Activated T-cell treated with anti-CD3 and anti-CD28 coated beads, Interleukin-2, amount 50 U/mL, for 72 hours (primary cell): ENCODE measurements around the gene CCER1. TPM values are rescaled to one million over a fixed set of nuclear protein-coding genes. Genes with fewer than 3 reads are reported as not detected.
"Not testable (repeated sequence)": the region's sequence is repeated elsewhere in the genome, so short reads cannot be mapped to it uniquely, and the experiment has no call there.

ENCODE experiments used
- ATAC-seq, 2 donors: fragments of 150-1000 bp; cut with Tn5 transposase; replicated peaks in 1 of 2; 2 replicates each; pipeline ENCODE4 v1.10.0; 2021; ENCODE audit warnings: moderate library complexity in 2 of 2, mild to moderate bottlenecking in 1 of 2
- DNase-seq, 2 donors: peaks; one replicate each; pipeline ENCODE4 v3.0.0; 2021 to 2022; ENCODE audit warnings: mixed read lengths in 1 of 2
- H3K27ac Mint-ChIP-seq: one replicate; pipeline ENCODE4 v1.8.0; 2022; ENCODE audit warnings: mild to moderate bottlenecking, moderate library complexity, mixed read lengths
- H3K27me3 Mint-ChIP-seq: one replicate; pipeline ENCODE4 v1.8.0; 2022; ENCODE audit warnings: low read depth, mixed read lengths
- H3K36me3 Mint-ChIP-seq, 2 donors: one replicate each; pipeline ENCODE4 v1.8.0; 2022; ENCODE audit warnings: mixed read lengths in 2 of 2, mild to moderate bottlenecking in 1 of 2; ENCODE audit not compliant: insufficient read depth in 2 of 2
- H3K4me1 Mint-ChIP-seq: one replicate; pipeline ENCODE4 v1.8.0; 2022; ENCODE audit warnings: low read depth, mixed read lengths
- H3K4me3 Mint-ChIP-seq, 2 donors: one replicate each; pipeline ENCODE4 v1.8.0; 2022; ENCODE audit warnings: mild to moderate bottlenecking in 2 of 2, mixed read lengths in 2 of 2, moderate library complexity in 2 of 2
- H3K9me3 Mint-ChIP-seq, 2 donors: one replicate each; pipeline ENCODE4 v1.8.0; 2022; ENCODE audit warnings: mixed read lengths in 2 of 2
- total RNA-seq, 2 donors: library from RNA; stranded (reverse); gene quantifications; one replicate each; pipeline ENCODE4 v1.2.3, GENCODE V29; 2022

CCER1 gene, protein sequence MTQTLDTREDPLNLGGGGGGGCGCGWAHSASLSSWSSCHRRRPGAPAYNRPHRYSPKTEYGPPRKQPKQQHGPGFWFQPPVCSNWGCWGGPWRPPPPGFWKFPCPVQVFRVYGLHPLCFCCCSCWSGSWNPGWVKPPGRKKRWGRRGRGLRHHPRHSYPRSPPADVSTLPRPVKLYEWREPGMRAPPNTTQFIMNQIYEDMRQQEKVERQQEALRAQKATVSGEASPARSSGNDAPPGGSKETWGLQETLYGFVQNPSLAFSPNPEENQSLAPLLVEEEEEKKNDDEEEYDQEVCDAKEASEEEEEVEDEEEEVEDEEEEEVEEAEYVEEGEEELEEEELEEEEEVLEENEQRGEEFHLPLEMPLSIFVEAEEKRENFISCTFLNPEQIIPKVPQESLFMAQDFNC
- total RNA-seq = not detected

- H3K27ac Mint-ChIP-seq = no peak within 1 kb of the TSS
- H3K9me3 Mint-ChIP-seq = no peaks in the 10 kb centered on the region
- no peaks in the 10 kb centered on the region for H3K36me3 Mint-ChIP-seq
- H3K4me1 Mint-ChIP-seq = no peaks in the 10 kb centered on the region
- DNase-seq = no peak
- ATAC-seq = no peak
- no peaks in the 10 kb centered on the region for H3K27me3 Mint-ChIP-seq
- H3K4me3 Mint-ChIP-seq = no peak within 1 kb of the TSS
These were observed at the start of gene CCER1 for GRCh38 chr12:90954921-90955320. Gene CCER1 (minus strand): TSS chr12:90955176. CDS start chr12:90954742, 434 bp downstream.

GRCh38 chr12:91003737-91004136, 48.8 kb upstream of the CCER1 start:
- no peak overlapping the region for H3K4me3 Mint-ChIP-seq

GRCh38 chr12:91001306-91001705, 46.3 kb upstream of the CCER1 start:
- Mint-ChIP-seq H3K36me3 (no peaks in the 10 kb centered on the region), H3K4me3 (no peak overlapping the region)

More at GRCh38 chr12:91003737-91004136, 48.8 kb upstream of the CCER1 start:
- Mint-ChIP-seq H3K27ac (no peak overlapping the region), H3K9me3 (peaks cover 0 to 1% of the 10 kb centered on the region in 2 donors), H3K4me1 (peaks cover 16% of the 10 kb centered on the region), H3K27me3 (peaks cover 22% of the 10 kb centered on the region), H3K36me3 (no peaks in the 10 kb centered on the region)
- ATAC-seq (no peak), DNase-seq (no peak)

DNA sequence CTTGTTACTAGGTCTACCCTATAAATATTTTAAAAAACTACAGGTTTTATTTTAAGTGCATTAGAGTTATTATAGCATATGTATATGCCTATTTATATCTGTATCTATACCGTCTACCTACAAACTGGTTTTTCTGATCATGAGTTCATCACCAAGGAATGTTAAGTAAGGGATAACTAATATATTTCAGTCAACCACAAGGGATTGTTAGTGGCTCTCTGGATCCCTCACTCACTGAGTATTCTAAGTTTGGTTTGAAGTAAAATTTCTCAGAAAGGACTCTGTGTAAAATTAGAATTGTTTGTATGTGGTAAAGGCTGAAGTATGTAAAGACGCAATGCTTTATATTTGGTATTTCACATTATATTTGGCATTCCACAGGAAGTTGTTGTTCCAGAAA, 45.0 kb upstream of the CCER1 start:
- Mint-ChIP-seq H3K4me1 (no peaks in the 10 kb centered on the region), H3K27ac (no peak overlapping the region), H3K4me3 (no peak overlapping the region), H3K9me3 (no peaks in the 10 kb centered on the region), H3K36me3 (no peaks in the 10 kb centered on the region), H3K27me3 (no peaks in the 10 kb centered on the region)
- ATAC-seq (no peak), DNase-seq (no peak)

More at GRCh38 chr12:91001306-91001705, 46.3 kb upstream of the CCER1 start:
- Mint-ChIP-seq H3K9me3 (no peaks in the 10 kb centered on the region), H3K27me3 (no peaks in the 10 kb centered on the region), H3K27ac (no peak overlapping the region), H3K4me1 (no peaks in the 10 kb centered on the region)
- ATAC-seq (no peak), DNase-seq (no peak)

DNA sequence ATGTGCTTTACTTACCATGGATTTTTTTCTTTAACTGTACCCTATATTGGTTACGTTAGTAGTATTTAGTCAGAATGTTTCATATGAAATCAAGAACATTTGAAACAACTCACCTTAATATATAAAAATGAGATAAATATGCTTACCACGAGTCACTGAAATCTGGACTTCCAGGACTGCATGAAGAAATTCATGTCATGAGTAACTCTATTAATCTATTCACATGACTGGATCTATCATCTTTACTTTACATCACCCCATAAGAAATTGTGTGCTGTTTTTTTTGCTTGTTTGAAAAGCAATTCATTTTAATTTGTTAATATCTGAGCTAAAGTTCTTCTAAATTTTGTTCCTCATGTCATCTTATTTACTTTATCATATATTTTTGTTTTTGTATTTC, 44.6 kb upstream of the CCER1 start:
- ATAC-seq (no peak), DNase-seq (no peak)
- Mint-ChIP-seq H3K27me3 (no peaks in the 10 kb centered on the region), H3K9me3 (no peaks in the 10 kb centered on the region), H3K27ac (no peak overlapping the region), H3K36me3 (no peaks in the 10 kb centered on the region), H3K4me1 (no peaks in the 10 kb centered on the region), H3K4me3 (no peak overlapping the region)

DNA sequence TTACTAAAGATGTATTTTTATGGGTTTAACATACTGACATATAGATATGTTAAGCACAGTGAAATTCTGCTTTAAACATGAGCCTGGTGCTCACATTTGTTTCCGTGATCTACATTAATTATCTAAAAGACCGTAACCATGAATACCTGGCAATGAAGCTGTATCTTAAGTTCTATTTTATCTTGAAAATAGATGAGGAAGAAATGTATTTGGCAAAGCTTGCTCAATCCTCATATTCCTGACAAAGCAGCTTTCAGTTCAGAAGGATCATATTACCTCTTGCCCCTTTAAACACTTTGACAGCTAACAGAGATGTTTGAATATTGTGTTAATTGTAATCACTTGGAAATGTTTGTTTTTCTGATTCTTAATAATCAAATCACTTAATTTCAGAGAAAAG, 40.0 kb upstream of the CCER1 start:
- H3K9me3 Mint-ChIP-seq = no peaks in the 10 kb centered on the region
- no peaks in the 10 kb centered on the region for H3K36me3 Mint-ChIP-seq
- H3K27me3 Mint-ChIP-seq = no peaks in the 10 kb centered on the region
- H3K4me1 Mint-ChIP-seq = no peaks in the 10 kb centered on the region
- no peak for DNase-seq
- H3K27ac Mint-ChIP-seq = no peak overlapping the region
- no peak overlapping the region for H3K4me3 Mint-ChIP-seq
- no peak for ATAC-seq

DNA sequence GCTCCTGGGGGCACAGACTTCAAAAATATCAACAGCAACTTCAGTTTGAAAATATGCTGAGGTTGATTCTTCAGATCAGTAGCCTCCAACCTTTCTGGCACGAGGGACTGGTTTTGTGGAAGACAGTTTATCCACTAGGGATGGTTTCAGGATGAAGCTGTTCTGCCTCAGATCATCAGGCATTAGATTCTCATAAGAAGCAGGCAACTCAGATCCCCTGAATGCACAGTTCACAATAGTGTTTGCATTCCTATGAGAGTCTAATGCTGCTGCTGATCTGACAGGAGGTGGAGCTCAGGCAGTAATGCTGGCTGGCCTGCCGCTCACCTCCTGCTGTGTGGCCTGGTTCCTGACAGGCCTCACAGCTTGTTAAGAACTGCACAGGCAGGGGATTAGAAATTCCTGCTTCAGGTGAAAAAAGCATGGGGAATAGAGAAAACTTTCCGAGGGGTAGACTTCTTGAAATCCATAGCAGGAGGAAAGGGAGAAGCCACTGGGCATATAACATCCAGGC, 37.0 kb upstream of the CCER1 start:
- Mint-ChIP-seq H3K4me3 (no peak overlapping the region), H3K36me3 (peaks cover 0 to 1% of the 10 kb centered on the region in 2 donors), H3K27me3 (no peaks in the 10 kb centered on the region), H3K27ac (no peak overlapping the region), H3K4me1 (no peaks in the 10 kb centered on the region), H3K9me3 (peaks cover 0 to 1% of the 10 kb centered on the region in 2 donors)
- ATAC-seq (no peak), DNase-seq (no peak)

GRCh38 chr12:90990611-90991010, 35.6 kb upstream of the CCER1 start:
- ATAC-seq (no peak), DNase-seq (no peak)
- peaks cover 0 to 2% of the 10 kb centered on the region in 2 donors for H3K36me3 Mint-ChIP-seq
- H3K4me1 Mint-ChIP-seq = no peaks in the 10 kb centered on the region
- peaks cover 0 to 2% of the 10 kb centered on the region in 2 donors for H3K9me3 Mint-ChIP-seq
- H3K4me3 Mint-ChIP-seq = no peak overlapping the region
- no peaks in the 10 kb centered on the region for H3K27me3 Mint-ChIP-seq
- no peak overlapping the region for H3K27ac Mint-ChIP-seq

DNA sequence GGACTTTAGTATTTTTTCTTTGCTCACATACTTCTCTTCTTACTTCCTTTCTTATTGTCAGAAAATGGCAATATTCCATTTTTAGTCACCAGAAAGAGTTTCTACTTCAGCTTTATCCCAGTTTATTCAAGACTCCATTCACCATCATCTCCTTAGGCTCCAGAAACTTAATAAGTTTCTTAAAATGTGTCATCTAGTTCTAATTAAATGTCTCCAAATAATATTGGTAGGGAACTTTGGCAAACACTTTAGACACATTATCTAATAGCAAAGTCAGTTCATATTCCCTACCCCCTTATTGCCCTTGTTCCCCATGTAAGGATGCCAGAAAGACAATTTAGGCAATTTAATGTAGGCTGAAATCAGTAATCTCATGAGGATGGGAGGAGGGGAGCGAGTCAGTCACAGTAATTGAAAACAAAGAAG, 34.7 kb upstream of the CCER1 start:
- Mint-ChIP-seq H3K27ac (no peak overlapping the region), H3K27me3 (no peaks in the 10 kb centered on the region), H3K9me3 (peaks cover 0 to 2% of the 10 kb centered on the region in 2 donors), H3K36me3 (peaks cover 0 to 2% of the 10 kb centered on the region in 2 donors), H3K4me1 (no peaks in the 10 kb centered on the region), H3K4me3 (no peak overlapping the region)
- ATAC-seq (no peak), DNase-seq (no peak)

GRCh38 chr12:90987520-90987919, 32.5 kb upstream of the CCER1 start:
- H3K27me3 Mint-ChIP-seq = peaks cover 6% of the 10 kb centered on the region
- no peak overlapping the region for H3K27ac Mint-ChIP-seq
- peaks cover 0 to 2% of the 10 kb centered on the region in 2 donors for H3K36me3 Mint-ChIP-seq
- ATAC-seq (no peak), DNase-seq (no peak)
- peaks cover 0 to 2% of the 10 kb centered on the region in 2 donors for H3K9me3 Mint-ChIP-seq
- H3K4me3 Mint-ChIP-seq = no peak overlapping the region
- H3K4me1 Mint-ChIP-seq = no peaks in the 10 kb centered on the region

- Mint-ChIP-seq H3K4me3 (no peak overlapping the region), H3K4me1 (no peaks in the 10 kb centered on the region), H3K27me3 (peaks cover 6% of the 10 kb centered on the region), H3K9me3 (peaks cover 0 to 2% of the 10 kb centered on the region in 2 donors), H3K36me3 (peaks cover 0 to 2% of the 10 kb centered on the region in 2 donors), H3K27ac (no peak overlapping the region)
- DNase-seq = no peak
- no peak for ATAC-seq
These were observed 32.1 kb upstream of the CCER1 start for GRCh38 chr12:90987101-90987500.

GRCh38 chr12:90985331-90985730, 30.4 kb upstream of the CCER1 start:
- not testable (repeated sequence) for DNase-seq, H3K27ac Mint-ChIP-seq, H3K36me3 Mint-ChIP-seq, H3K27me3 Mint-ChIP-seq, H3K4me3 Mint-ChIP-seq, H3K4me1 Mint-ChIP-seq, H3K9me3 Mint-ChIP-seq, ATAC-seq

- peaks cover 0 to 2% of the 10 kb centered on the region in 2 donors for H3K36me3 Mint-ChIP-seq
These were observed 29.1 kb upstream of the CCER1 start for GRCh38 chr12:90984114-90984513.

More at GRCh38 chr12:90984114-90984513, 29.1 kb upstream of the CCER1 start:
- H3K4me1 Mint-ChIP-seq = no peaks in the 10 kb centered on the region
- peaks cover 0 to 2% of the 10 kb centered on the region in 2 donors for H3K9me3 Mint-ChIP-seq
- H3K27ac Mint-ChIP-seq = no peak overlapping the region
- ATAC-seq (no peak), DNase-seq (no peak)
- no peak overlapping the region for H3K4me3 Mint-ChIP-seq
- H3K27me3 Mint-ChIP-seq = peaks cover 6% of the 10 kb centered on the region
